Measurements from ENCODE around the gene BSPH1. TPM values are rescaled to one million over a fixed set of nuclear protein-coding genes. Genes with fewer than 3 reads are reported as not detected.

BSPH1 gene, protein sequence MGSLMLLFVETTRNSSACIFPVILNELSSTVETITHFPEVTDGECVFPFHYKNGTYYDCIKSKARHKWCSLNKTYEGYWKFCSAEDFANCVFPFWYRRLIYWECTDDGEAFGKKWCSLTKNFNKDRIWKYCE
- total RNA-seq (not detected in 2 replicates), polyA plus RNA-seq (not detected in 2 replicates)

DNA sequence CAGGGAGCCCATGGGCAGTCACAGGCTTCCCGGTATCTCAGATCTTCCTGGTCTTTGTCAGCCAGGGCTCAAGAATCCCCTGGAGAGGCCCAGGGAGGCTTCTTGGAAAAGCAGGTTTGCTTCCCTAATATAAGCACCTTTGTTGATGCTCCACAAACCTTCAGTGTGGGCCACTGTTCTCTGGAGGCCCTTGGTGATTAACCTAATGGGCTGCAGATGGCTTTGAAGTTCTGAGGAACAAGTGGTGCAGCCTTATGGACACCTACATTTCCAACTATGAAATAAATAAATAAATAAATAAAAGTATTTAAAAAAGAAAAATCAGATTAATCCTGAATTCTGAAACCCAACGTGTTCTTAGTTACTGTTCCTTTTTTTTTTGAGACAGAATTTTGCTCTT lies at the start of gene BSPH1:
TSS of gene BSPH1 (minus strand) at position 101 of the 400 bp plus-strand sequence. CDS start at position 12, 89 bp downstream.
- Histone ChIP-seq H2AFZ (no peak within 1 kb of the TSS), H3K27ac (no peak within 1 kb of the TSS)

DNA sequence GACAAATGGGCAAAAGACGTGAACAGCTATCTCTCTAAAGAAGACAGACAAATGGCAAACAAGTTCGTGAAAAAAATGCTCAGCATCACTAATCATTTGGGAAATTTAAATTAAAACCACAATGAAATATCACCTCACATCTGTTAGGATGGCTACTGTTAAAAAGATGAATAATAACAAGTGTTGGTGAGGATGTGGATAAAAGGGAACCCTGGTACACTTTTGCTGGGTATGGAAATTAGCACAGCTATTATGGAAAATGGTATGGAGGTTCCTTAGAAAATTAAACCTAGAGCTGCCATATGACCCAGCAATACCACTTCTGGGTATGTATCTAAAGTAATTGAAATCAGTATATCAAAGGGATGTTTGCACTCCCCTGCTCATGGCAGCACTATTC lies 44.8 kb upstream of the BSPH1 start:
- no peak overlapping the region for H3K4me2 ChIP-seq
- H3K36me3 ChIP-seq (replicated peaks; ENCODE audit: insufficient read depth, low read depth): no peaks in the 10 kb centered on the region
- 81% methylated on average over 2 of the region's 2 CpGs for WGBS (ENCODE audit: low lambda C conversion rate, missing lambda C conversion rate)
- DNase-seq (ENCODE audit: low spot score): no peak
- no peak overlapping the region for H3K4me3 ChIP-seq
- peaks cover 3% of the 10 kb centered on the region for H3K9me3 ChIP-seq (ENCODE audit: low read depth)
- H3K79me2 ChIP-seq: no peaks in the 10 kb centered on the region
- H3K4me1 ChIP-seq (ENCODE audit: insufficient read depth): no peaks in the 10 kb centered on the region
- H3K9me2 ChIP-seq (replicated peaks; ENCODE audit: insufficient read depth): no peaks in the 10 kb centered on the region
- no peak overlapping the region for H3K27ac ChIP-seq
- TF ChIP-seq EZH2 (IDR thresholded peaks at IDR 0.05; ENCODE audit: borderline replicate concordance): no peak
- no peak for TF ChIP-seq EZH2phosphoT487 (IDR thresholded peaks at IDR 0.05; ENCODE audit: low read depth, severe bottlenecking, unreplicated experiment)
- TF ChIP-seq, protein P1, sequence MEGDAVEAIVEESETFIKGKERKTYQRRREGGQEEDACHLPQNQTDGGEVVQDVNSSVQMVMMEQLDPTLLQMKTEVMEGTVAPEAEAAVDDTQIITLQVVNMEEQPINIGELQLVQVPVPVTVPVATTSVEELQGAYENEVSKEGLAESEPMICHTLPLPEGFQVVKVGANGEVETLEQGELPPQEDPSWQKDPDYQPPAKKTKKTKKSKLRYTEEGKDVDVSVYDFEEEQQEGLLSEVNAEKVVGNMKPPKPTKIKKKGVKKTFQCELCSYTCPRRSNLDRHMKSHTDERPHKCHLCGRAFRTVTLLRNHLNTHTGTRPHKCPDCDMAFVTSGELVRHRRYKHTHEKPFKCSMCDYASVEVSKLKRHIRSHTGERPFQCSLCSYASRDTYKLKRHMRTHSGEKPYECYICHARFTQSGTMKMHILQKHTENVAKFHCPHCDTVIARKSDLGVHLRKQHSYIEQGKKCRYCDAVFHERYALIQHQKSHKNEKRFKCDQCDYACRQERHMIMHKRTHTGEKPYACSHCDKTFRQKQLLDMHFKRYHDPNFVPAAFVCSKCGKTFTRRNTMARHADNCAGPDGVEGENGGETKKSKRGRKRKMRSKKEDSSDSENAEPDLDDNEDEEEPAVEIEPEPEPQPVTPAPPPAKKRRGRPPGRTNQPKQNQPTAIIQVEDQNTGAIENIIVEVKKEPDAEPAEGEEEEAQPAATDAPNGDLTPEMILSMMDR (IDR thresholded peaks at IDR 0.05; ENCODE audit: poor library complexity): no peak
- no peak overlapping the region for H2AFZ ChIP-seq
- no peaks in the 10 kb centered on the region for H4K20me1 ChIP-seq (ENCODE audit: insufficient read depth, poor library complexity, severe bottlenecking)
- no peaks in the 10 kb centered on the region for H3K27me3 ChIP-seq

More for the DNA sequence above, at the start of gene BSPH1:
- no peaks in the 10 kb centered on the region for H3K79me2 ChIP-seq
- DNase-seq (ENCODE audit: low spot score): no peak
- no peaks in the 10 kb centered on the region for H3K9me3 ChIP-seq (ENCODE audit: low read depth)
- no peaks in the 10 kb centered on the region for H3K36me3 ChIP-seq (replicated peaks; ENCODE audit: insufficient read depth, low read depth)
- H3K4me3 ChIP-seq: no peak within 1 kb of the TSS
- H3K9me2 ChIP-seq (replicated peaks; ENCODE audit: insufficient read depth): no peaks in the 10 kb centered on the region
- TF ChIP-seq, protein P1 (IDR thresholded peaks at IDR 0.05; ENCODE audit: poor library complexity): no peak
- TF ChIP-seq EZH2 (IDR thresholded peaks at IDR 0.05; ENCODE audit: borderline replicate concordance) (no peak), EZH2phosphoT487 (IDR thresholded peaks at IDR 0.05; ENCODE audit: low read depth, severe bottlenecking, unreplicated experiment) (no peak)
- peaks cover 3% of the 10 kb centered on the region for H3K4me1 ChIP-seq (ENCODE audit: insufficient read depth)
- H4K20me1 ChIP-seq (ENCODE audit: insufficient read depth, poor library complexity, severe bottlenecking): no peaks in the 10 kb centered on the region
- H3K4me2 ChIP-seq: no peak within 1 kb of the TSS
- H3K27me3 ChIP-seq: peaks cover 5% of the 10 kb centered on the region
- 60% methylated on average over 2 of the region's 2 CpGs for WGBS (ENCODE audit: low lambda C conversion rate, missing lambda C conversion rate)

DNA sequence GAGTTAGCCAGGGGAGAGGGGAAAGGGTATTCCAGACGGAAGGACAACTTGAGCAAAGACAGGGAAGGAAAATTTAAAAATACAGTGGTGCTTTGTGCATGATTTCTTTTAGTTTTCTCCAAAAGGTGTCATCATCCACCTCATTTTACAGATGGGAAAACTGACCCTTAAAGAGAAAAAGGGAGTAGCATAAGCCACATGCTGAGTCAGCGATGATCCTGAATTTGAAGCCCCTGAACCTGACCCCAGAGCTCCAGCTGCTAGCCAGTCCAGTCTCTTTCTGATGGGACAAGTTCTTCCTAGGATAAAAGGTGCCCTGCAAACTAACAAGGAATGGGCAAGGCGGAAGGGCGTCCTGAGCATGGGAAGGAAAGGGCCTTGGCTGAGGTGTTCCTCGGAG lies 41.6 kb upstream of the BSPH1 start:
- no peak overlapping the region for H3K4me2 ChIP-seq
- H2AFZ ChIP-seq: no peak overlapping the region
- no peaks in the 10 kb centered on the region for H4K20me1 ChIP-seq (ENCODE audit: insufficient read depth, poor library complexity, severe bottlenecking)
- no peaks in the 10 kb centered on the region for H3K9me2 ChIP-seq (replicated peaks; ENCODE audit: insufficient read depth)
- 81% methylated on average over 5 of the region's 5 CpGs for WGBS (ENCODE audit: low lambda C conversion rate, missing lambda C conversion rate)
- H3K4me3 ChIP-seq: no peak overlapping the region
- TF ChIP-seq, protein P1 (IDR thresholded peaks at IDR 0.05; ENCODE audit: poor library complexity): no peak
- TF ChIP-seq EZH2phosphoT487 (IDR thresholded peaks at IDR 0.05; ENCODE audit: low read depth, severe bottlenecking, unreplicated experiment): no peak
- no peak for TF ChIP-seq EZH2 (IDR thresholded peaks at IDR 0.05; ENCODE audit: borderline replicate concordance)
- no peak overlapping the region for H3K27ac ChIP-seq
- H3K27me3 ChIP-seq: no peaks in the 10 kb centered on the region
- peaks cover 3% of the 10 kb centered on the region for H3K9me3 ChIP-seq (ENCODE audit: low read depth)
- no peaks in the 10 kb centered on the region for H3K36me3 ChIP-seq (replicated peaks; ENCODE audit: insufficient read depth, low read depth)
- DNase-seq (ENCODE audit: low spot score): no peak
- H3K79me2 ChIP-seq: no peaks in the 10 kb centered on the region
- no peaks in the 10 kb centered on the region for H3K4me1 ChIP-seq (ENCODE audit: insufficient read depth)
